ENCODE measurements around the gene USP24.
A peak's percentile ranks its signal among the peaks of the same experiment; 100 is the strongest.
"Not testable (repeated sequence)": the region's sequence is repeated elsewhere in the genome, so short reads cannot be mapped to it uniquely, and the experiment has no call there.

USP24 gene

DNA sequence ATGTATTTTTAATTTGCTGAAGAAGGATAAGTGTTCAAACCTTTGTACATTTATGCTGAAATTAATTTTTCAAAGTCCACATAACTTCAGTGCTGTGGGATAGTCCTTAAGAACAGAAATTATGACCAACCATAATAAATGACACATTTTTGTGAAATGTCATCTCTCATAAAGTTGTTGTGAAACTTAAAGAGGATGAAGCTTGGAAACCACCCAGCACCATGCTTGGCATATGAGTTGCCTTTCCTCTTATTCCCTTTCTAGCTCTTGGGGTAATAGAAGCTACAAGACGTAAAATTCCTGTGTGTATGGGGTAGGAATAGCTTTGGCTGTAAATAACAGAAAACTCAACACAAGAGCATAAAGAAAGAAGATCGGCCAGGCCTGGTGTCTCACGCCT is 18.9 kb upstream of the USP24 start:
- no peak for DNase-seq
- in situ Hi-C loops (cut with HindIII; ENCODE audit: low pct_ligation_motif_present, low pct_unique_long_range_greater_than_20kb, low sequenced_read_pairs) = no loop called here

DNA sequence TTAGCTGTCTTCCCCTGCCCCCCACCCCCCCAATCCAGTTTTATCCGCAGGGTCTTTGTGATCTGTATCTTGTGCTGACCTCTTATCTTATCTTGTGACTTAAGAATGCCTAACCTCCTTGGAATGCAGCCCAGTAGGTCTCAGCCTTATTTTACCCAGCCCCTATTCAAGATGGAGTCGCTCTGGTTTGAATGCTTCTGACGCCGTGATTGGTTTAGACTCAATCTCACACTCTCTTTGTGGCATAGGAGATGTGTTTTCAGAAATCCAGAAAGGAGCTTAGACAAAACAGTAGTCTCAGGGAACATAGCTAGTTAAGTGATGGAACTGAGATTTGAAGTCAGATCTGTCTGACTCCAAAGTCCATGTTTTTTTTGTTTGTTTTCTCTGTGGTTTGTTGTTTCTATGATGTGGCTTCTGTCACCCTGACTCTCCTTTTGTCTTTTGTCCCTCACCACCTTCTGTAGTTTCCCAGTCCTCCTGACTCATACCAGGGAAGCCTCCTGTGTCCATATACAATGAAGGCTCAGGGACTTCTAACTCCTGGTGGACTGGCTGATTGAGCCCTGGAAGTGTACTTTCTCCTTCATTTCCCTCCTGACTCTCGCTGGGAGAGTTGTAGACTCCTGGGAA is 18.1 kb upstream of the USP24 start:
- DNase-seq = no peak
- in situ Hi-C loops (cut with HindIII; ENCODE audit: low pct_ligation_motif_present, low pct_unique_long_range_greater_than_20kb, low sequenced_read_pairs) = no loop called here

DNA sequence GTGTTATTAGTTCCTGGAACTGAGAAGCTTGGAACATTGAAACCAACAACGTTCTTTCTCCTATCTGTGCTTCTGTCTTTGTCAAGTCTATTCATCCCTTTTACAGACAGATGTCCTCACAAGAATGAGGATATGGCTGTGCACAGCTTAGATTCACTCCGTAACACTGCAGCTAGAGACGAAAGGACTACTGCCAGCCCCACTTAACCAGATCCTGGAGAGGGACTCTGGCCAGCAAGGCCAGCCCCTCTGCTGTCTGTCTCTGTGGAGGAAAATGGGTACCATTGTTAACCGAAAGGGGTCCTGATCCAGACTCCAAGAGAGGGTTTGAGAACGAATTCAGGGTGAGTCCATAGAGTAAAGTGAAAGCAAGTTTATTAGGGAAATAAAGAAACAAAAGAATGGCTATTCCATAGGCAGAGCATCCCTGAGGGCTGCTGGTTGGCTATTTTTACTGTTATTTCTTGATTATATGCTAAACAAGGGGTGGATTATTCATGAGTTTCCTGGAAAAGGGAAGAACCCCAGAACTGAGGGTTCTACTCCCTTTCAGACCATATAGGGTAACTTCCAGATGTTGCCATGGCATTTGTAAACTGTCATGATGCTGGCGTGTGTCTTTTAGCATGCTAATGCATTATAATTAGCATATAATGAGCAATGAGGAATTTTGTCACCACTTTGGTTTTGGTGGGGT is 17.4 kb upstream of the USP24 start:
- in situ Hi-C loops (cut with HindIII; ENCODE audit: low pct_ligation_motif_present, low pct_unique_long_range_greater_than_20kb, low sequenced_read_pairs) = no loop called here
- DNase-seq = no peak

DNA sequence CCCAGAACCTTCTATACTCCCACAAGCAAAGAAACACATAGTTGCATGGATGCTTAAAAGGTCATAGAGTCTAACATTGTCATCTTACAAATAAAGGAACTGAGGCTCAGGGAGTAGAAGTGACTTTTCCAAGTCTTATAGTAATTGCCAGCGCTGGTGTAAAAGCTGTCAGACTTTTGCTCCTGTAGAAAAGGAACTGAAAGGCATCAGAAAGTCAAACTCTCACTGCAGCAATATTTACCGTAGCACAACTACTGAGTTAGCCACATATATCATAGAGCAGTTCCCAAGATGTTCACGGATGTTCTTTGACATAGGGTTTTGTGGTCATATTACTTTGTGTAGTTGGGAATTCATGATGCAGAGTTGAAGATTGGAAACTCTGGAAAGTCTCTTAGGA is 16.6 kb upstream of the USP24 start:
- no peak for DNase-seq
- in situ Hi-C loops (cut with HindIII; ENCODE audit: low pct_ligation_motif_present, low pct_unique_long_range_greater_than_20kb, low sequenced_read_pairs) = no loop called here

DNA sequence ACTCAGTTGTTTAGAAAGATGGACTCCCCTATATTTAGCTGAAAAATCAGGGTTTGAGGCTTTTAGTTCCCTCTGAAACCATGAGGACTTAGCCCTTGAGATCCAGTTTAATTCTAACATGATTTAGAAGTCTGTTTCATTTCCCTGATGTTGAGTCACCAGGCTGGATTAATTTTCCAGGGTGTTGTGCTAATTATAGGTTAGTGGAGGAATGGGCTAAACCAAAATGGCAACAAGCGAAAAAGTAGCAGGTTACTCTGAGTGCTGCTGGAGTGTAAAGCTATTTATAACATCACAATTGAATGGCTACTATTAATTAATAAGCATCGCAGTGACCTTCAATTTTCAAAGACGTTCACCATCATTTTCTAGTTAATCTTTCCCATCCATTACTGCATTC is 15.5 kb upstream of the USP24 start:
- in situ Hi-C loops (cut with HindIII; ENCODE audit: low pct_ligation_motif_present, low pct_unique_long_range_greater_than_20kb, low sequenced_read_pairs) = no loop called here
- no peak for DNase-seq

DNA sequence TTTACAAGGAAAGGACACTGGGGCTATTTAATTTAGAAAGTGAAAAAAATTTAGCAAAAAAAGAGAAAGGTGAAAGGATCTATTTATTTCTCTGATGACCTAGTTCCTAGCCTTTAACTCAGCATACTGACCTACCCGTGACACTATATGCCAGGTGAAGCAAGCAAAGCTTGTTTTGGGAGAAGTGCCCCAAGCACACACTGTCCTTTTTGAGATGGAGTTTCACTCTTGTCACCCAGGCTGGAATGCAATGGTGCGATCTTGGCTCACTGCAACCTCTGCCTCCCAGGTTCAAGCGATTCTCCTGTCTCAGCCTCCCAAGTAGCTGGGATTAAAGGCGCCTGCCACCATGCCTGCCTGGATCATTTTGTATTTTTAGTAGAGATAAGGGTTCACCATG is 14.6 kb upstream of the USP24 start:
- in situ Hi-C loops (cut with HindIII; ENCODE audit: low pct_ligation_motif_present, low pct_unique_long_range_greater_than_20kb, low sequenced_read_pairs); DNase-seq: not testable (repeated sequence)

DNA sequence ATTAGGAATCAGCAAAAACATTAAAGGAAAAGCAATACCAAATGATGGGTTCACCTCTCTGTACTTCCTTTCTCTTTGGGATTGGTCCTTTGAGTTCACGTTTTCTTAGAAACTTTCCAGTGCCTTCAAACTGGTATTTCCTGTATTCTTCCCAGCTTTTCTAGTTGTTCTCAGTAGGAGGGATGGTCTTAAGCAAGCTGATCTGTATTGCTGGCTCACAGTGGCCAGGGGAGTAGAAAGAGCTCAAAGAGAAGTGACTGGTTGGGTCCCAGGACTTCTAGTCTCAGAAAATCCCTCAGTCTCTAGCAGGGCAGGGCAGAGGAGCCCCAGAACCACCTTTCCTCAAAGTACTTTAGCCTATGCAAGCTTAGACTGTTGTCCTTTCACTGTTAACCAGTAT is 10.1 kb upstream of the USP24 start:
- DNase-seq = no peak
- in situ Hi-C loops (cut with HindIII; ENCODE audit: low pct_ligation_motif_present, low pct_unique_long_range_greater_than_20kb, low sequenced_read_pairs) = no loop called here

DNA sequence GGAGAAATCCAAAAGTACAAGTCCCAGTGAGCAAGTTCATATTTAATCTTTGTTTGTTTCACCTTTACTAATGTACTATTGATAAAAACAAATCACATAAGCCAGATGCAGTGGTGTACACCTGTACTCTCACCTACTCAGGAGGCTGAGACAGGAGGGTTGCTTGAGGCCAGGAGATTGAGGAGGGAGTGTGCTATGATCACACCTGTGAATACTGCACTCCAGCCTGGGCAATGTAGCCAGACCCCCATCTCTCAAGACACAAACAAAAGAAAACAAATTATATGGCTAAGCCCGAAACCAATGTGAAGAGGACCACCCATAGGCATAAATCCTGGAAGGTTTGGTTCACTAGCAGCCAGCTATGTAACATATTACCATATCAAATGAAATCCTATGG is 9.6 kb upstream of the USP24 start:
- in situ Hi-C loops (cut with HindIII; ENCODE audit: low pct_ligation_motif_present, low pct_unique_long_range_greater_than_20kb, low sequenced_read_pairs) = no loop called here
- no peak for DNase-seq

DNA sequence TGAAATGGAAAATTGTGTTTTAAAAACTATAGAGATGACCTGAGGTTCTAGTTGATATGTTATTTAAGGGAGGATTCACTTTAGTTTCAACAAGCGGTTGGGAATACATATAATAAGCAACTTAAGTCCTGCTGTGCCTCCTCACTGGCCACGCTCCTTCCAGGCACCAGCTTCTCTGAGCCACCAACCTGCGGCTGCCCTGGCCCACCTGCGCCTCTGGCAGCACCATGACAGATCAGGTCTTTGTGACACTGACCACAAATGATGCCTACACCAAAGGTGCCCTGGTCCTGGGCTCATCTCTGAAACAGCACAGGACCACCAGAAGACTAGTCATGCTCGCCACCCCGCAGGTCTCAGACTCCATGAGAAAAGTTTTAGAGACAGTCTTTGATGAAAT is 7.0 kb upstream of the USP24 start:
- no peak for DNase-seq
- in situ Hi-C loops (cut with HindIII; ENCODE audit: low pct_ligation_motif_present, low pct_unique_long_range_greater_than_20kb, low sequenced_read_pairs) = no loop called here

DNA sequence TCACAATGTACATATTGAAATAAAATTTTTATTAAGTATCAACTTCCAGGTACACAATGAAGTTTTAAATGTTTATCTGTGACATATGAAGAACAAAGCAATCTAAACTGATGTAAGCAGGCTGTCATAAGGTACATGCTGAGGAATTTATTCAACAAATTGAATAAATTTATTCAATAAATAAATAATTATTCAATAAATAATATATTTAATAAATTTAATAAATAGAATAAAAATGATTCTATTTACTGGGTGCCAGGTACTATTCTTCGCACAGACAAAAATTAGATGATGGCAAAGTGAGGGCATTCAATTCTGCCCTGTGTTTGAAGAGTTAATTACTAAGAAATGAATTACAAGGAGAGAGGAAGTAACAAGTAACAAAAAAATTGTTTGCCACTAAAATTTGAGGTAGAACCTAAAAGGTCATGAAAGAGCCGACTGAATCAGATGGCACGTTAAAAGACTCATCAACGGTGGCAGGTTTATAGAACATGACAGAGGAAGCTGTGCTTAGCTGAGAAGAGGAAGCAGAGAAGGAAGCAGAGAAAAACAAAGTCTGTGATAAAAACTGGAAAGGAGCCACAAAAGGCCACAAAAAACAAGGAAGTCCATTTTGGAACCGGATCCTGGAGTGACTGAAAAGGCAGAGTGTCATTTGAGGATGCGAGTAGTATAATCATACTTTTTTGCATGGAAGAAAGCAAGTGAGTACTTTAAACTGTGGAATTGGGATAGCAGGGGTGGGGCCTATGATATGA is 2.2 kb upstream of the USP24 start:
- DNase-seq = no peak
- in situ Hi-C loops (cut with HindIII; ENCODE audit: low pct_ligation_motif_present, low pct_unique_long_range_greater_than_20kb, low sequenced_read_pairs) = no loop called here

DNA sequence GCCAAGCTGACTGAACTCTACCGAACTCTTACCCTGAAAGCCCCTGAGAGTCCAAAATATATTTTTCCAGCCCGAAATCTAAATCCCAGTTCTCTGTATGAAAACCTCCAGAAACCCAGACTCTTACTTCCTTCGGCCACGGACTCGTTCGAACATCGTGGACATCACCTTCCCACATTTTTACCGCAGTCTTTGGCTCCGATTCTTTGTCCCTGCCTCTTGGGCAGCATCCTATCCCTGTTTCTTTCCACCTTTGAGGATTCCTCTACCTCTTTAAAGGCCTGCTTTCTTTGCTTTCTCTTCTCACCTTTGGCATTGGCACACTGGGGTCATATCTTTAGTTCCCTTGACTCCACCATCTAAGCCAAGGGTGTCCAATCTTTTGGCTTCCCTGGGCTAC is 932 bp upstream of the USP24 start:
- in situ Hi-C loops (cut with HindIII; ENCODE audit: low pct_ligation_motif_present, low pct_unique_long_range_greater_than_20kb, low sequenced_read_pairs) = no loop called here
- no peak for DNase-seq

DNA sequence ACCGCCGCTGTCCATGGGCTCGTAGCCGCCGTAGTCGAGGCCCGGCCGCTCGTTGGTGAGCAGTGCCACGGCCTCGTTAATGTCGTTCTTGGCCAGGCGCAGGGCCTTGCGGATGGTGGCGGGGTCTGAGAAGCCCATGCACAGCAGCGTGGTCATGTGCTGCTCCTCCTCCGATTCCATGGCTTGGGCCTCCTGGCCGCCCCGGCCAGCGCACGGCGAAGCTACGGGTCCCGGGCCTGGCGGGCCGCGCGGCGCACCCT is 300 bp downstream of the USP24 start:
- DNase-seq = no peak

DNA sequence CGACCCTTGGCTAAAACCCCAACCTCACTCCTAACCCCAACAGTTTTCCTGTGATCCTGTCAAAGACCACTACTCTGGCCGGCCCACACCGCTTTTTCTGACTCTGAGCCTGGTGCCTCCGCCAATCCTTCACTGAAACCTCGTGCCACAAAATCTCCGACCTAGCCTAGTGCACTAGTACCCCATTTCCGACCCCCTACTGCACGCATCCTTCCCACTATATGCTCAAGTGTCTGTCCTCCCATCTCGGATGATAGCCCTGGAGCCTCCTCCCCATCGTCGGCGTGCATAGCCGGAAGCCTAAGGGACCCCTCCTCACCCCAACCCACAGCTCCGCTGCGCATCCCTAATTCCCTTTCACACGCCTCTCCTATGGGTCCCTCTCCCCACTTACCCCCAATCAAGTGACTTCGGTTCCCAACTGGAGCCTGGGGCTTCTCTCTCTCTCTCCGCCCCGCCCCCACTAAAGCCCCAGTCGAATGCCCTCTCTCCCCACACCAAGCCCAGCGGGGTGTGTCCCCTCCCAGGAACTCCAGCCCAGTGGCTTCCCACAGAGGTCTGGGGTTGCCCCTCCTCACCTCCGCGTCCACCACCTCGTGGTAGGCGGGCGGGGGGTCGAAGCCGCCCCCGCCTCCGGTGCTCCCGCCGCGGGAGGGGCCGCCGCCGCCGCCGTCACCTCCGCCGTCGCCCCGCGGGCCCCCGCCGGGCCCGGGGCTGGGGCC is 791 bp downstream of the USP24 start:
- peak; percentile 60 for DNase-seq
- in situ Hi-C loops (cut with HindIII; ENCODE audit: low pct_ligation_motif_present, low pct_unique_long_range_greater_than_20kb, low sequenced_read_pairs) = no loop called here

More for the DNA sequence above, 300 bp downstream of the USP24 start:
- in situ Hi-C loops (cut with HindIII; ENCODE audit: low pct_ligation_motif_present, low pct_unique_long_range_greater_than_20kb, low sequenced_read_pairs) = no loop called here

DNA sequence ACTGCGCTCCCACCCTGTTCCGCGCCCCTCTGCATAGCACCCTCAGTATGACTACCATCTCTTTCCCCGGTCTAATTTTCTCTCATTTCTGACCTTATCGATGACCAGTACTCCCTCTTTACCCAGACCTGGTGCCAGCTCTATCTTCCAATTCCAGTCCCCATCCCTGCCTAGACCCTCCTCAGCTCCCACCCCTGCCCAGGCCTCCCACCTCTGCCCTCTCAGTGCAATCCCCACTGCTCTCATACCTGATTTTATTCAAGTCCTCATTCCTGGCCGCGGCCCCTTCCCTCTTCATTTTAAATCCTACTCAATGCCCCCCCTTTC is 1.3 kb downstream of the USP24 start:
- no peak for DNase-seq
- in situ Hi-C loops (cut with HindIII; ENCODE audit: low pct_ligation_motif_present, low pct_unique_long_range_greater_than_20kb, low sequenced_read_pairs) = no loop called here

DNA sequence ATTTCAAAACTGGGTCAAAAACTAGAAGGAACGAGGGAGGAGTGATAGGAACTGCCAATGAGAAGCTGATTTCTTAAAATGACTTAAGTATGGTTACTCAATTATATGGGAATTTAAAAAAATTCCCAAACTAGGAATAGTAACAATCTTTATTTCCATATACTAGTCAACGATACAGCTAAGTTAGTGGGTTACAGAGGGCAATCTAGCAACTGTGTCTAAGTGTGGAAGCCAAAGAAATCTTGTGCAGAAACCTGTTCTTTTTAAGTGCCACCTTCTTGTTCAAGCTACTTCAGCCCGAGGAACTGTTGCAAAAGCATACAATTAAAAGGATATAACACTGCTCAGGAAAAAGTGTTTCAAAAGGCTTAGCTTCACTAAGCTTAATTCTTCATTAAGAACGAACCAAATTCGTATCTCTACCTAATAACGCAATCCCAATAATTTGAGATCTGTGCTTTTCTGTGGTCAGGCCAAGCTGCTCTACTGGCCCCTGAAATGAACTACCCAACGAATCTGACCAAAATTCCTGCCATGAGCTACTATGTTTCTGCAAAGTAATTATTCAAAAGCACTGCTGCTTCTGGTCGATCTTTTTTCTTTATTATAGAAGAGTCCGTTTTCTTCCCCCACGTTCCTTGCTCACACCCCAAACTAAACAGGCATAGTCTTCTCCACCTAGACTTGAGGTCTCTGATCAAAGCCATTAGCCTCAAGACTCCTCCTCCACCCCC is 1.8 kb downstream of the USP24 start:
- DNase-seq = no peak
- in situ Hi-C loops (cut with HindIII; ENCODE audit: low pct_ligation_motif_present, low pct_unique_long_range_greater_than_20kb, low sequenced_read_pairs) = no loop called here

DNA sequence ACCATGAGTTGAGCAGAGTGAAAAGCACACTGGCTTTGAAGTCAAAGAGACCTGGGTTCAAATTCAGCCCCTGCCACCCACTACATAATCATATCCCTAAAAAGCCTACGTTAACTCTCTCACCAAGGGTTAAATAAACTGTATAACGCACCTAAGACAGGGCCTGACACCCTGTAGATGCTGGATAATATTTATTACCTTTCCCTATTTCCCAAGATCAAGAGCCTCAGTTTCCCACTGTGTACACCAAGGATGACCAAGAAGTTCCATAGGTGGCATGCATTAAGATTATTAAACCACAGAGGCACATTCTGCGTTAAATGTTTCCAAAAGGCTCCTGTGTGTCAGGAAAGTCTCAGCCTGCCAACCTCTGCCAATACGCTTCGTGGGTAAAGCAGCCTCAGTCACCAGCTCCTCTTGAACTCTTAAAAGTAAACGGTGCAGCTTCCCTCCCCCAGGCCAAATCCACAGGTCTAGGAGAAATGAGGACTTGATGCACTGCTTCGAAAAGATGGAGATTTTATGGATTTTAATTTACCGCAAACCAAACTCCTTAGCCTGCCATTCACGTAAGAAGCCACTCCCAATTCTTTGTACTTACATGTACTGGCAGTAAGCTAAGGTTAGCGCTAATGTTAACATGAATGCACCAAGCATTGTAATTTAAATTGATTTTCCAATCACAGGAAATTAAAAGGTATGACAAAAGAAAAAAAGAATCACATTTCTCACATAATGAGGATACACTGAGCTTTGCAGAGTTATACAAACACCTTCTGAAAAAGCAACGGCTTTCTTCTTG is 2.6 kb downstream of the USP24 start:
- in situ Hi-C loops (cut with HindIII; ENCODE audit: low pct_ligation_motif_present, low pct_unique_long_range_greater_than_20kb, low sequenced_read_pairs) = no loop called here
- DNase-seq = no peak

DNA sequence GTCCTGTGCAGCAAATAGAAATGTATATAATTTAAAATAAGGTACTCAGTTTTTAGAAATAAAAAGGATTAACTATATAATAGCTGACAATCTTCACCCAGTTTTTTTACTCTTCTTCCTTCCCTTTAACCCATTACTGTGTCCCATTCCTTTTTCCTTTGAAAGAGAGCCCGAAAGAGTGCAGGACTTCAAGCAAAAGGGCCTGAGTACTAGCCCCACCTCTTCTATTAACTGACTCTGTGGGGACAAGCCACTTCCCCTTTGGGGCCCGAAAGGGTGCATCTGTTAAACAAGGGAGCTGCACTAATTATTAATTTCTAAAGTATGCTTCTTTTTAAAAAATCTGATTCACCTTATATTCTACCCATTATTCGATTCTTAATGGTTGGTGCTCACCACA is 3.3 kb downstream of the USP24 start:
- no peak for DNase-seq
- in situ Hi-C loops (cut with HindIII; ENCODE audit: low pct_ligation_motif_present, low pct_unique_long_range_greater_than_20kb, low sequenced_read_pairs) = no loop called here

DNA sequence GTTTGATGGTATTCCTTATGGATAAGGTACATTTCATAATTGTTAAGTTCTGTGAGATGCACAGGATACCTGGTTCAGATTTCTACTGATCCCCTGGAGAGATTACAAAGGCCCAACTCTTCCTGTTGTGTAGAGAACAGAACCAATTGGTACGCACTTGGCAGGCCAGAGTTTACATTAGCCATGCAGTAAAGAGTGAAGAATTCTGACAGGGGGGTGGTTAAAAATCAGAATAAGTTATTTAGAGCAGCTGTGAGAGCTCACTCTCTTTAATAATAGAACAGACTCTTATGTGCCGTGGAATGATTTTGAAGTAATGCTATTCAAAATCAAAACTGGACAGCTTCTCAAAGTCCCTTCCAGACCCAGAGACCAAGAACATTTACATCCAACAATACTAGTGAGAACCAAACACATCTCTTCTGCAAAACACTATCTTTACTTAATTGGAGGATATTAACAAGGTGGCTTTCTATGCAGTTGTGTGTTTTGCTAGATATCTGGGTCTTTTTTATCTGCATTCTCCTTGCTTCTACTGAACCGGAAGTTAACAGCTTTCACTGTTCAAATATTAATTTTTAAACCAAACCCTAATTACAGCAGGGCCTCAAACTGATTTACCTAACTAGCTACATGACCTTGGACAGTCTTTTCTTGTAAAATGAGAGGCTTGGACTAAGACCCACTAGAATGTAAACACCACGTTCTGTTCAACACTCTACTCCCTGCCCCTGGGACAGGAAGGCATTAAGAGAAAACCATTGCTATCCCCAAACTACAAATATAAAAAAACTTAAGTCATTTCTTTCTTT is 4.0 kb downstream of the USP24 start:
- in situ Hi-C loops (cut with HindIII; ENCODE audit: low pct_ligation_motif_present, low pct_unique_long_range_greater_than_20kb, low sequenced_read_pairs) = no loop called here
- no peak for DNase-seq

Measured in ACHN (cell line).